T follicular helper cell (primary cell): Measurements from ENCODE around the gene RIPPLY3.
"Not testable (repeated sequence)": the region's sequence is repeated elsewhere in the genome, so short reads cannot be mapped to it uniquely, and the experiment has no call there.

ENCODE experiments used
- DNase-seq: peaks from one replicate; pipeline ENCODE4 v3.0.0-alpha.2; 2020; ENCODE audit warnings: low read depth

RIPPLY3 gene

GRCh38 chr21:37017951-37018679 is 11.6 kb downstream of the RIPPLY3 start:
- no peak for DNase-seq

- DNase-seq, result no peak
Observed at GRCh38 chr21:37026499-37026898, 20.0 kb downstream of the RIPPLY3 start.

- DNase-seq, result no peak
Observed at GRCh38 chr21:37028570-37028969, 22.1 kb downstream of the RIPPLY3 start.

GRCh38 chr21:37030864-37031263 is 24.4 kb downstream of the RIPPLY3 start:
- DNase-seq, result no peak

- no peak for DNase-seq
Observed at GRCh38 chr21:37032293-37032692, 25.8 kb downstream of the RIPPLY3 start.

- no peak for DNase-seq
Observed at GRCh38 chr21:37032877-37033471, 26.5 kb downstream of the RIPPLY3 start.

- not testable (repeated sequence) for DNase-seq
Observed at GRCh38 chr21:37034394-37034793, 27.9 kb downstream of the RIPPLY3 start.

- DNase-seq, result no peak
Observed at GRCh38 chr21:37036177-37036576, 29.7 kb downstream of the RIPPLY3 start.

GRCh38 chr21:37039411-37040075 is 33.0 kb downstream of the RIPPLY3 start:
- no peak for DNase-seq

GRCh38 chr21:37040212-37040611 is 33.7 kb downstream of the RIPPLY3 start:
- no peak for DNase-seq

GRCh38 chr21:37041706-37042271 is 35.3 kb downstream of the RIPPLY3 start:
- no peak for DNase-seq

- no peak for DNase-seq
Observed at GRCh38 chr21:37043818-37044217, 37.3 kb downstream of the RIPPLY3 start.

- DNase-seq, result no peak
Observed at GRCh38 chr21:37044643-37045042, 38.1 kb downstream of the RIPPLY3 start.

- no peak for DNase-seq
Observed at GRCh38 chr21:37045149-37045548, 38.6 kb downstream of the RIPPLY3 start.

- no peak for DNase-seq
Observed at GRCh38 chr21:37045556-37045955, 39.1 kb downstream of the RIPPLY3 start.

- no peak for DNase-seq
Observed at GRCh38 chr21:37047079-37047478, 40.6 kb downstream of the RIPPLY3 start.

GRCh38 chr21:37049741-37050140 is 43.2 kb downstream of the RIPPLY3 start:
- not testable (repeated sequence) for DNase-seq

- DNase-seq, result no peak
Observed at GRCh38 chr21:37055271-37055855, 48.9 kb downstream of the RIPPLY3 start.

- no peak for DNase-seq
Observed at GRCh38 chr21:37057614-37058013, 51.1 kb downstream of the RIPPLY3 start.

- DNase-seq, result no peak
Observed at GRCh38 chr21:37058261-37058660, 51.8 kb downstream of the RIPPLY3 start.

- no peak for DNase-seq
Observed at GRCh38 chr21:37059181-37059580, 52.7 kb downstream of the RIPPLY3 start.

- no peak for DNase-seq
Observed at GRCh38 chr21:37060296-37060695, 53.8 kb downstream of the RIPPLY3 start.
